HG02763 (cell line): Measurements from ENCODE around the gene LRRC63.
"Not testable (repeated sequence)": the region's sequence is repeated elsewhere in the genome, so short reads cannot be mapped to it uniquely, and the experiment has no call there.

Experiments used
- ATAC-seq: cut with Tn5 transposase; IDR thresholded peaks from one replicate; pipeline ENCODE4 v1.9.1; 2021; ENCODE audit warnings: mild to moderate bottlenecking, moderate library complexity; ENCODE audit not compliant: unreplicated experiment

The LRRC63 gene

DNA sequence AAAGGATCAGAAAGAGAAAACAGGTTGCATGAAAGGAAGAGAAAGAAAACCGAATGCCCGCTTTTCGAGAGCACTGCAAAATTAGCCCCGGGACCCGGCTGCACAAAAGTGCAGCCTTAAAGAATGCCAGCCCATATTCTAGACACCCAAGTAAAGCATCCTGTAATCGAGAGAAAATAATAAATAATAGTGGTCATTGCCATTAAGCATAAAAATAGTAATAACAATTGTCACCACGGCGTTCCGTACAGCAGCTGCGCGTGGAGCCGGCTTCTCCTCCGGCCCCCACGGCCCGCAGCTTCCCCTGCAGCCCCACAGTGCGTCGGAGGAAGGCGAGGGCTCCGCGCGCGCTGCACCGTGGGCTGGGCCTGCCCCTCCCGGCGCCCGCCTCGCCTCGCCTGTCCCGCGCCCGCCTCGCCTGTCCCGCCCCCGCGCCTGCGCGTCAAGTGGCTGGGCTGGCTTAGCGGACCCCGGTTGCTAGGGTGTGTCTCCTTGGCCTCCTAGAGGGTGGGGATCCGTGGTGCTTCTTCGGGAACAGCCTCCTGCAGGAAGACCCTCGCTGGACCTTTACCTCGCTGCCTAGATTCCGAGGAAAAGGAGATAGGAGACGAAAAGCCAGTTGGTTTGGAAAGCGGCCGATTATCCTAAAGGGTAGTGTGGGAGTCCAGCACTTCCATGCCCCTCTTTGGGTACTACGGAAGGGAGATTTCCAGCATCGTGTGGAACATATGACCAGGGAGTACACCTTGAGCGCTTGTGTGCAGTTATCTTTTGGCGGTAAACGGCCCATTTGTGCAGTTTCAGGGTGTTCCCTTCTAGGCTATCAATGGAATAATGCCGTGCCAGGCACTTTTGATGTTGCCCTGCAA, at the start of gene LRRC63:
Gene LRRC63, plus strand, starts transcription at position 446 of the 869 bp plus-strand sequence. CDS start 1,107 bp downstream, outside the sequence.
- ATAC-seq = peak; percentile 90

- ATAC-seq = not testable (repeated sequence)
Measured at GRCh38 chr13:46162741-46163140, 49.0 kb upstream of the LRRC63 start.

- no peak for ATAC-seq
Measured at GRCh38 chr13:46164661-46165060, 47.1 kb upstream of the LRRC63 start.

DNA sequence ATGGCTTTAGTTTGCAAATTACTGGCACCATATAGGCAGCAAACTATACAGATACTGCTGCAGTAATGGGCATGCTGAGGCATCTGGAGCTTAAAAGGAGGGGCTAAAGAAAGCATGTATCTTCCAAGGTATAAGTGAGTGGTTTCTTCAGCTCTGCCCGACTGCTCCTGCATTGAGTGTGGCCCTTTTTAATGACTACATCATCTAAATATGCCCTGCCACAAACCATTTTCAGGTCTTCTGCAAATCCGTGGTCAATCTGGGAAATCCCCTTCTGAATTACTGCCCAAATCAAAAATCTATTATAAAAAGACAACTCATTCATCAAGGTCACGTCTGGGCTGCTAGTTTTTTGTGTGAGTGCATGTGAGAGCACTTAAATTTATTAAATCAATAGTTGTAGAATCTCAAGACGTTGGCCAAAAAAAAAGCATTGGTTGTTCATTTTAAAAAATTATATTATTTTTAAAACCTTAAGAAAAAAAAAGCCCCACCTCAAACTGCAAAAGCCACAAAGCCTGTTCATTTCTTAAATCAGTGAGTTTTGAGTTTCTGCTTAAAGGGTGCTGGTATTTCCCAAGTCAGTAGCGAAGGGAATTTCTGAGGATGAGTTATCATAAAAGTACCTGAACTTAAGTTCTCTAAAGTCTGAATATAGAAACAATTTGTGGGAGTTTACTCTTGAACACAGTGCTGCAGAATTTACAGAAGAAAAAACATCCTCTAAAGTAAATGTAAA, 46.1 kb upstream of the LRRC63 start:
- ATAC-seq = peak; percentile 55

DNA sequence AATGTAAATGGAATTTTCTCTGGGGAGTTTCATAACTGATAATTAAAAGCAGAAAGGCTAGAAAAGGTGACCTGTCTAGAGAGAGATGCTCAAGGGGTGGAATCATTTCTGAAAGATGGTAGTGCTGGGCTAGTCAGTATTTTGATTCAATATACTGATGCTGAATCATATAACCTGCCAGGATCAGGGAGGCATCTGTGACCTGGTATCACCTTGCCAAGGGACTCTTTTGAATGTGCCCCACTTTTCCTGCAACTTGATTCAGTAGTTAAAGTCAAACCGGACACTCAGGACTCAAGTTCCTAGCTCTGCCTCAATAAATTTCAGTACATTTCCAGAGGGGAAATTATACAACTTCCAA, 45.5 kb upstream of the LRRC63 start:
- ATAC-seq = no peak

DNA sequence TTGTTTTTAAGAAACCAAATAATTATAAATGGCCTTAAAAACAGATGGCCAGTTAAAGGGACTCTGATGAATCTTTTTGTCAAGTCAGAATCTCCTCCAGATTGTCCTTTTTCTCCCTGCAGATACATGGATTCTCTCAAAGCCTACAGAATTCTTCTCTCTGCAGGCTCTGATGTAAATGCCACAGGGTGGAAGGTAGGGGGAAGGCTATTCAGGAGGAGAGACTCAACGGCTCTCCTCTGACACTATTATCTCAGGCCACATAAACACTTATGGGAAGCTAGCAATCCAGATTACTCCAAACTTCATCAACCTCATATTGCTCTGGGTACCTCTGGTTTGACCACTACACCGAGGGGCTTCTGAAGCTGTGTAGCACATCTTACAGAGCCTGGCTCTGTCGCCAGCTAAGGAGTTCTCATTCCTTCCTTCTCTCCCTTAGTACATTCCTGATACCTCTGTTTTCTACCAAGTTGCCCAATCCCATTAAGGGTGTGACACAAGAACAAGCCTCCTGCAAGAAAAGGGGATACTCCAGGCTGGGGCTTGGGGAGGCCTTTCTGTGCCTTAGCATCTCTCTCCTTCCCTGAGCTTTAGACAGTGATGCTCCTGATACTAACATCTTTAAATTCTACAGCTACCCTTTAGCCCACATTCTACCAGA, 44.6 kb upstream of the LRRC63 start:
- no peak for ATAC-seq

- no peak for ATAC-seq
Measured at GRCh38 chr13:46168341-46168740, 43.4 kb upstream of the LRRC63 start.

DNA sequence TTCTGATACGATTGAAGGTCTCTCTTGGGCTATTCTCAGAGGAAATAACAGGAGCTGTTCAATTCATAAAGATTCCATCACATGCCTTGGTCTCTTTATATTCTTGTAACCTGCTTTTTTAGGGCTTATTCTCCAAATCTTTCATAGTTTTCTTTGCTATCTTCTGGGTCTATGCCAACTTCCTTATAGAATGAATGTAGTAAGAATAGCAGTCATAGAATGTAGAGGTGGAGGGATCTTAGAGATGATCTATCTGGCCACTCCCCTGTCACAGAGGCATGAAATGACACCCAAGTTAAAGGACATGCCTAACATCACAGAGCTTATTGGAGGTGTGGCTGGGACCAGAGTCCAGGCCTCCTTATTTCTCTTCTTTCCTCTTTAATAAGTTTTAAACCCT, 42.9 kb upstream of the LRRC63 start:
- ATAC-seq = no peak

DNA sequence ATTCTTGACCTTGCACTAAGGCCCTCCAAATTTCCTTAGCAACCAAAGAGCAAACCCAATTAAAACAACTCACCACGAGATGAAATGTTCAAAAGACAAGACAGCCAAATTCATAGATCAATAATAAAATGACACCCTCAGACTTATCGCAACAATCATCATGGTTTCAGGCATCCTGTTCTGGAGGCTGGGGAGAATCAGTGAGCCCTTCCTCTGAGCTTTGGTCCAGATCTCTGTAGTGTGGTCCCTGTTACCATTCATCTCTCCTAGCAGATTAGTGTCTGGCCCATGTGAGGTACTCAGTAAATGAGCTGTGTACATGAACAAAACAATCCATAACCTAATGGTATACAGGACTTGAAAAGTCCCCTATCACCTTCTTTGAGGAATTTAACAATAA, 42.0 kb upstream of the LRRC63 start:
- ATAC-seq = no peak

DNA sequence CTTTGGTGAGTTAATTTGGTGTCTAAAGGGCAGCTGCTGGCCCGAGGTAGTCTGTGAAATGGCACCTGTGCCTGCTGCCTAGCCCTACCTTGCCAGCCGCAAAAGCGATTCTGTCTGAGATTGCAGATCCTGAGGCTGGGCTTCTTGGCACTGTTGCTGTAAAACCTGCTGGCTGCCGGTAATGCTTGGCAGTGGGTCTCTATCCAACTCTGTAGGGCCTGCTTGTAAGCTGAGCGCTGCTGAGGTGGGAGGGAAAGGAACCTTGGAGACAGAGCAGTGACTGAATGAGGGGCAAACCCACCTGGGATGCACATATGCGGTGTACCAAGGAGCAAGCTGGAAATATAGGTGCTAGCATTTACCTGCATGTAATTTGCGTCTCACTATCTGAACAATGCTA, 41.5 kb upstream of the LRRC63 start:
- no peak for ATAC-seq

- no peak for ATAC-seq
Measured at GRCh38 chr13:46170687-46171086, 41.0 kb upstream of the LRRC63 start.

GRCh38 chr13:46171217-46171616, 40.5 kb upstream of the LRRC63 start:
- ATAC-seq = no peak

DNA sequence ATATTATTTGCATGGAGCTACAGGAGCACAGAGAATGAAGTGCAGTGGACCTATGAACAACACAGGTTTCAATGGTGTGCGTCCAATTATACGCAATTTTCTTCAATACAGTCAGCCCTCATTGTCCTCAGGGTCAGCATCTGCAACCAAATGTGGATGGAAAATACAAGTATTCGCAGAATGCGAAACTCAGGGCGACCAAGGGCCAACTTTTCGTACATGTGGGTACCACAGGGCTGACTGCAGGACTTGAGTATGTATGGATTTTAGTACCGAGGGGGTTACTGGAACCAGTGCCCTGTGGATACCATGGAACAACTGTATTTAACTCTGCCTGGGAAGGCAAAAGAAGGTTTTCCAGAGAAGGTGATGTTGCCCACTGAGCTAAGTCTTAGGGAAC, 40.0 kb upstream of the LRRC63 start:
- no peak for ATAC-seq

DNA sequence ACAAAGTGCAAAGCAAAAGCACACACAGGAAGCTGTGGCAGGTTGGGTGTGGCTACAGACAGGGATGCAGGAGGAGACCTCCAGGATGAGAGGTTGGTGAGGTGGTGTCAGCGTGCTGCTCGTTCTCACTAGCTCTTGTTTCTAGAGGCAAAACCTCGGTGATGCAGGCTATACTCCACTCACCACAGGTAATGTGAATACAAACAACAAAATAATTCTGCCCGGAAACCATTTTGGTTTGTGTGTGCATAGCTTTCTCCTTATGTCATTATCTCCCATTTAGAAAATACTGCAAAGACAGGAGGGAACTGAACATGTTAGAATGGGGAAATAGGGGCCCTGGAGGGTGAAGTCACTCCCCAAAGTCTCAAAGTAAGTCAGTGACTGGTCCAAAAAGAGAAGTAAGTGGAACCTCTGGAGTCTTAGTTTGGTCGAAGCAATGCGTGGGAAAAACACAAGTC, 39.2 kb upstream of the LRRC63 start:
- no peak for ATAC-seq

GRCh38 chr13:46173656-46174055, 38.1 kb upstream of the LRRC63 start:
- ATAC-seq = no peak

DNA sequence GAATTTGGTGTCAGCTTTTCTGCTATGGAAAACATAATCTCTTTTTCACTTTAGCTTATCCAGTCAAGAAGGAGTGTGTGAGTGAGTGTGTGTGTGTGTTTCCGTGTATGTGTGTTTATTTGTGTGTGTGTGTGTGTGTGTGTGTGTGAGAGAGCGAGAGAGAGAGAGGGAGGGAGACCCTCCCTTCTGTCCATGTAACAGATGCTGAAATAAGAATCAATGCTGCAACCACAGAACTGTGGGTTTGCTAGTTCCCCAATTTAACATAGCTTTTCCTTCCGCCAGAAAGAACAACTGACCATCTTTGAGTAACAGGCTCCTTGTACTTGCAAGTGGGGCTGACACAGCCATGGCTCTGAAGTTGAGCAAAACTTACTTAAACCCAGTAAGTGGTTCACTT, 35.0 kb upstream of the LRRC63 start:
- peak; percentile 25 for ATAC-seq

- no peak for ATAC-seq
Measured at GRCh38 chr13:46178143-46178542, 33.6 kb upstream of the LRRC63 start.

DNA sequence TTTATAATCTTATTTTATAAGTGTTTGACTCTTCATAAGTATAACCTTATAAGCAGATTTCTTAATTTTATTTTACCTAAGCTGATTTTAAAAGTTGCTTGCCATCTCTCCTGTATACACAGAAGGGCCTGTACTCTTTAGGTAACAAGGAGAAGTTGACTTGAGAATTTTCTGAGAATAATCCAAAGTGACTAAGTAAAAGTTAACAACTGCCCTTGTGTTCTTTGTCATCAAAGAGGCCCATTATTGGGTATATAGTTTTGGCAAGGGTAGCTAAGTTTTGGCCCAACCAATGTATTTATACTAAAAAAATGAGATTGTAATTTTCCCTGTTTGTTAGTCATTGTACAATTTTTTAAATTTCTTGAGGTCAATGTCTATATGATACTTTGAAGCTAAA, 32.9 kb upstream of the LRRC63 start:
- no peak for ATAC-seq

DNA sequence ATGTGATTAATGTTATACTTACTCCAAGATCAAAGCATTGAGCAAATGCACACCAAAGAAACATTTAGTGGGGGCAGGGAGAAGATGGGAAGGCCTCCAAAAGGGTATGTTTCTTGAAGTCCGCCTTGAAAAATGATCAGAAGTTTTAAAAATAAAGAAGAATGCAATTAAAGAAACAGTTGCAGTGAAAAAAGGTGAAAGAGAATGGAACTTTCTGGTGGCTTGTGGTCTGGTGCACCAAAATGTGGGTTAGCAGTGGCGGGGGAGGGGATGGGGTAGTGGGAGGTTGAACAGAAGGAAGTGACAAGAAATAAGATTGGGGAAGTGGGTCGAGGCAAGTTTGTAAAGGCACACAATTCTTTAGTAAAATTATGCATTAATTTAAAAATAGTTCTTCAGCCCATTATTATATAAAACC, 32.2 kb upstream of the LRRC63 start:
- no peak for ATAC-seq

GRCh38 chr13:46179969-46180763, 31.6 kb upstream of the LRRC63 start:
- no peak for ATAC-seq

GRCh38 chr13:46181377-46181839, 30.3 kb upstream of the LRRC63 start:
- no peak for ATAC-seq
